Lower lobe of right lung (tissue), 2 donors: ENCODE measurements around the gene TNIK. TPM values are rescaled to one million over a fixed set of nuclear protein-coding genes. Genes with fewer than 3 reads are reported as not detected.

ENCODE experiments used
- ATAC-seq, 2 donors: fragments of 200-7000 bp; cut with Tn5 transposase; one replicate each; pipeline ENCODE4 v1.9.1; 2020 to 2022; ENCODE audit warnings: mild to moderate bottlenecking in 2 of 2, moderate library complexity in 2 of 2
- DNase-seq: peaks from one replicate; pipeline ENCODE4 v3.0.0-alpha.2; 2020
- H3K27ac ChIP-seq: fragments of 200-600 bp; one replicate; pipeline ENCODE4 v1.8.0; 2022
- H3K27me3 ChIP-seq: fragments of 200-600 bp; one replicate; pipeline ENCODE4 v1.8.0; 2022; ENCODE audit warnings: low read depth
- H3K36me3 ChIP-seq: fragments of 200-600 bp; one replicate; pipeline ENCODE4 v1.8.0; 2022; ENCODE audit warnings: mild to moderate bottlenecking
- H3K4me1 ChIP-seq: fragments of 200-600 bp; one replicate; pipeline ENCODE4 v1.8.0; 2022
- H3K4me3 ChIP-seq: fragments of 200-600 bp; one replicate; pipeline ENCODE4 v1.8.0; 2022; ENCODE audit warnings: mild to moderate bottlenecking
- H3K9me3 ChIP-seq: fragments of 200-600 bp; one replicate; pipeline ENCODE4 v1.8.0; 2022
- intact Hi-C: fragments of 100-400 bp; cut with DNase I; formaldehyde crosslinking; loops from one replicate; pipeline ENCODE4 v1.11.0; 2022
- total RNA-seq: library from RNA; stranded (reverse); fragmentation: NEBNext Ultra II Directional; extraction: Animal tissue kit (Norgen Biotek cat#: 25700); gene quantifications from one replicate; pipeline ENCODE4 v1.2.1, GENCODE V29; 2021
- TF ChIP-seq, protein P1 (sequence below): fragments of 200-600 bp; IDR thresholded peaks from one replicate; pipeline ENCODE4 v1.8.0; 2022; ENCODE audit warnings: antibody characterized with exemption, mild to moderate bottlenecking
- donor health status: DM: no; HTN: yes; CAD: no; lungs with severe emphysema.

Gene TNIK
- total RNA-seq, 1 donor from 2014 or later, result 29.3 TPM

DNA sequence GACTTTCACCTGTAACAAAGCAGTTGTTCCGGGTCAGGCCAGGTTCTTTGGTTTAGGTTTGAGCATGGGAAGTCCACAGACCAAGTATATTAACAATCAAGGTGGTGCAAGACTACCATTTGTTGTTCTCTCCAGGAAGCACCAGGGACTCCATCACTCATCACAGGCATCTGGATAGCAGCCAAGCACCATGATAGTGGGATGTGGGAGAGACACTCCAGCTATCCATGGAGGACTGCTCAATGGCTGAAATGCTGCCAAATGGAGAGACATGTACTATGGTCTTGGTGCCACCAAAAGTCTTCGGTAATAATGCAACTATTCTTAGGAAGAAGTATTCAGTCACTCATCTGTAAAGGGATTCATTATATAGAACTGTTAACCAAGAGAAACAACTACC lies 143.0 kb downstream of the TNIK start:
- no peaks in the 10 kb centered on the region for H3K27me3 ChIP-seq
- no peak overlapping the region for H3K27ac ChIP-seq
- H3K36me3 ChIP-seq, result no peaks in the 10 kb centered on the region
- DNase-seq, result no peak
- intact Hi-C loops, result no loop called here
- TF ChIP-seq, protein P1, sequence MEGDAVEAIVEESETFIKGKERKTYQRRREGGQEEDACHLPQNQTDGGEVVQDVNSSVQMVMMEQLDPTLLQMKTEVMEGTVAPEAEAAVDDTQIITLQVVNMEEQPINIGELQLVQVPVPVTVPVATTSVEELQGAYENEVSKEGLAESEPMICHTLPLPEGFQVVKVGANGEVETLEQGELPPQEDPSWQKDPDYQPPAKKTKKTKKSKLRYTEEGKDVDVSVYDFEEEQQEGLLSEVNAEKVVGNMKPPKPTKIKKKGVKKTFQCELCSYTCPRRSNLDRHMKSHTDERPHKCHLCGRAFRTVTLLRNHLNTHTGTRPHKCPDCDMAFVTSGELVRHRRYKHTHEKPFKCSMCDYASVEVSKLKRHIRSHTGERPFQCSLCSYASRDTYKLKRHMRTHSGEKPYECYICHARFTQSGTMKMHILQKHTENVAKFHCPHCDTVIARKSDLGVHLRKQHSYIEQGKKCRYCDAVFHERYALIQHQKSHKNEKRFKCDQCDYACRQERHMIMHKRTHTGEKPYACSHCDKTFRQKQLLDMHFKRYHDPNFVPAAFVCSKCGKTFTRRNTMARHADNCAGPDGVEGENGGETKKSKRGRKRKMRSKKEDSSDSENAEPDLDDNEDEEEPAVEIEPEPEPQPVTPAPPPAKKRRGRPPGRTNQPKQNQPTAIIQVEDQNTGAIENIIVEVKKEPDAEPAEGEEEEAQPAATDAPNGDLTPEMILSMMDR, result no peak
- no peaks in the 10 kb centered on the region for H3K9me3 ChIP-seq
- ATAC-seq, result no peak
- H3K4me1 ChIP-seq, result peaks cover 17% of the 10 kb centered on the region
- no peak overlapping the region for H3K4me3 ChIP-seq

DNA sequence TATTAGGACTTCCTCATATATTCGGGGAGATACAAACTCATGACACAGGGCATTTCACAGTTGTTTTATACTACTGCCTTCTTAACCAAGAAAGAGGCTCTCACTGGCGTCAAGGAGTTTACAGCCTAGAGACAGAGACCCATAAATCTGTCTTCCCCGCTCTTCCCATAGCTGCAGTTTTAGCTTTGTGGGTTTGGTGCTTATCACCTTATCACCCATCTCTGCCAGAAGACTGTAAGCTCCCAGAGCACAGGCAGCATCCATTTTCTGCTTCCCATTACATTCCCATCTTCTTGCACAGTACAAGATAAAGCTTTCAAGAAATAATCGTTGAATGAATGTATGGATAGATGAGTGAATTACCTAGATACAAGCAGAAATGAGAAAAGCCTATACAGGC lies 144.3 kb downstream of the TNIK start:
- ATAC-seq (no peak), DNase-seq (no peak)
- no peaks in the 10 kb centered on the region for H3K36me3 ChIP-seq
- TF ChIP-seq, protein P1, result no peak
- H3K4me1 ChIP-seq, result peaks cover 11% of the 10 kb centered on the region
- intact Hi-C loops, result no loop called here
- no peaks in the 10 kb centered on the region for H3K9me3 ChIP-seq
- no peak overlapping the region for H3K27ac ChIP-seq
- H3K4me3 ChIP-seq, result no peak overlapping the region
- no peaks in the 10 kb centered on the region for H3K27me3 ChIP-seq

DNA sequence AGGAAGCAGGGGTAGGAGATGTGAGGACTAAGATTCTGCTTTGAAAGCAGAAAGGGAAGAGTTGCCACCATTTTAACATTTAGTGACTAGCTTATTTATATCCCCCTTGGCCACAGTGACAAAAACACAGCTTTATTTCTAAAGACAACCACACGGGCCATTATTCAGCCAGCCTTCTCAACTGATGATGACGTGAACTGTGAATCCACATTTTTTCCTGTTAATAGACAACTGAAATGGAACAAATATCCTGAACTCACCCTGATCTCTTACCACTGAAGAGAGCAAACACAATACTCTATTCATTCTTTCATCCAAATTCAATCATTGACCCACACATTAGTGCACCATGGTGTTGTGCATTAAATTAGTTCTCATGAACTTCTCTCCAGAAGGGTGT lies 145.1 kb downstream of the TNIK start:
- TF ChIP-seq, protein P1, result no peak
- Histone ChIP-seq H3K4me3 (no peak overlapping the region), H3K27me3 (no peaks in the 10 kb centered on the region), H3K36me3 (no peaks in the 10 kb centered on the region), H3K9me3 (no peaks in the 10 kb centered on the region), H3K4me1 (peaks cover 3% of the 10 kb centered on the region), H3K27ac (no peak overlapping the region)
- no peak for DNase-seq
- no peak for ATAC-seq
- intact Hi-C loops, result no loop called here

DNA sequence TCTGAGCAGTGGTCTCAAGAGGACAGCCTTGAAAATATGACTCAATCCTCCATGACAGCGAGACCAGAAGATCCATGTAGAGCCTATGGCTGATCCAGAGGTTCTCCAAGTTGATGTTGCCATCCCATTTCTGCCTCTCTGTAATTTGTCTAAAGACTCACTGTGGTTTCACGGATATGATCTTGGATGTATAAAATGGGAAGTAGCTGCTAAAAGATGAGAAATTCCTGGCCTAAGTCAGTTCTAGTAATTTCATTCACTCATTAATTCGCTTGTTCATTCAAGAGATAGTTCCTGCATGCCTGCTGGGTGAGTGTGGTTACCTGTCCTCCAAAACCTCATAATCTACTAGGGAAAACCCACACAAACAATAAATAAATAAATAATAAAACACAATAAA lies 145.9 kb downstream of the TNIK start:
- TF ChIP-seq, protein P1, result no peak
- no peak for ATAC-seq
- Histone ChIP-seq H3K27ac (no peak overlapping the region), H3K4me3 (no peak overlapping the region), H3K27me3 (no peaks in the 10 kb centered on the region), H3K36me3 (no peaks in the 10 kb centered on the region), H3K4me1 (no peaks in the 10 kb centered on the region), H3K9me3 (no peaks in the 10 kb centered on the region)
- intact Hi-C loops, result no loop called here
- no peak for DNase-seq

DNA sequence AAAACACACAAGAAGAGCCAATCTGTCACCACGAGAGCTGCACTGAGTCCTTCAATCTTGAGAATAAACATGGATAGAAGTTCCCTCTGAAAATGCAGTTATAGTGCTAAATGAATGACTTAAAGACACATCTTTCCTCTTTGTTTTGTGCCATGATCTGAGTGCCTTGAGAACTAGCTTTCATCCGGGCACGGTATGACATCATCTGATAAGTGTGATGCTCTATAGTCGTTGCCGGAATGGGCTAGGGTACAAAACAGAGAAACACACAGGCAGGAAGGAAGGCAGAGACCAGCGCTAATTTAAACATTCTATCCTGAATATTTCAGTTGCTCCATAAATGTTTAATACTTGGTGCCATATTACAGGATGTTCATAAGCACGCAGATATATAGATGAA lies 146.5 kb downstream of the TNIK start:
- Histone ChIP-seq H3K27ac (no peak overlapping the region), H3K4me1 (no peaks in the 10 kb centered on the region), H3K4me3 (no peak overlapping the region), H3K27me3 (no peaks in the 10 kb centered on the region), H3K9me3 (no peaks in the 10 kb centered on the region), H3K36me3 (no peaks in the 10 kb centered on the region)
- ATAC-seq (no peak), DNase-seq (no peak)
- intact Hi-C loops, result no loop called here
- TF ChIP-seq, protein P1, result no peak

DNA sequence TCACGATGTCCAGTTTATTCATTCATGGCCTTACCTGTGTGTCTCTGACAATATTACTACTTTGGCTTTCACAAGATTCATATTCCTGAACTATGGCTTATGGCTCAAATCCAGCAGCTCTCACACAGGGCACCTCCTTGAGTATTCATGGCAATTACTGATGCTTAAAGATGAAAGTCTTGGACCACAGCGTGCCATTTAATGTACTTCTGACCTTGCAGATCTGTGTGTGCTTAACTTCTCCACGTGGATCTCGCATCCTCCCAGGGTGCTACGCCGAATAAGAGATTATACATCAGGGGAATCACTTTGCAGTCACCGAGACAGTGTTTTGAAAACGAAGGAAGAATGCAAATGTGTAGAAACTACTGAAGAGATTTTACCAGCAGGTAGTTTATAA lies 147.5 kb downstream of the TNIK start:
- TF ChIP-seq, protein P1, result no peak

More for the DNA sequence above, 147.5 kb downstream of the TNIK start:
- Histone ChIP-seq H3K27me3 (no peaks in the 10 kb centered on the region), H3K36me3 (no peaks in the 10 kb centered on the region), H3K9me3 (peaks cover 3% of the 10 kb centered on the region), H3K4me3 (no peak overlapping the region), H3K27ac (no peak overlapping the region), H3K4me1 (no peaks in the 10 kb centered on the region)
- ATAC-seq, result no peak
- intact Hi-C loops, result no loop called here
- DNase-seq, result no peak
